HepG2 (cell line): ENCODE results near the gene SLIT3. TPM values are rescaled to one million over a fixed set of nuclear protein-coding genes. Genes with fewer than 3 reads are reported as not detected.

Experiments used
- ATAC-seq: fragments of 200-7000 bp; cut with Tn5 transposase; 3 replicates; pipeline ENCODE4 v1.9.1; 2020; ENCODE audit warnings: mild to moderate bottlenecking, moderate library complexity
- BruUV-seq: library from RNA; stranded (reverse); fragments of 400-500 nt; replicated peaks from 2 replicates; lab custom pipeline; 2021; lab: Mats Ljungman, UMichigan
- CTCF ChIA-PET: fragments of 300-600 bp; formaldehyde crosslinking; extraction: SDS; loops from one replicate; lab custom pipeline; 2021; ENCODE audit warnings: low total read pairs, inconsistent platforms, low intra/inter-chr PET ratio; lab: Yijun Ruan, JAX
- POLR2A ChIA-PET: fragments of 350-600 bp; sonication (Branson Sonifier 250); formaldehyde crosslinking; loops from one replicate; lab custom pipeline; 2020; ENCODE audit warnings: antibody characterized with exemption, inconsistent platforms; lab: Yijun Ruan, JAX
- DNase-seq: peaks from one replicate; pipeline ENCODE4 v3.0.0-alpha.2; 2015; ENCODE audit warnings: low spot score
- FAIRE-seq: peaks from 3 replicates; lab custom pipeline; 2011; peaks lifted over from hg19 to GRCh38; lab: Jason Lieb, UNC
- H2AFZ ChIP-seq: one replicate; pipeline ENCODE4 v1.6.1; 2011; ENCODE audit warnings: low read length, inconsistent platforms
- H3K27ac ChIP-seq: fragments of 300-600 bp; 3 replicates; pipeline ENCODE4 v1.8.0; 2011; ENCODE audit warnings: mixed run types, mild to moderate bottlenecking, mixed read lengths, low read length, inconsistent platforms; ENCODE audit not compliant: insufficient read depth; ENCODE audit errors: extremely low read length
- H3K27me3 ChIP-seq, 2 experiments: fragments of 200-600 bp in 1 of 2; 2 replicates in 1 of 2; 3 replicates in 1 of 2; pipeline versions ENCODE4 v1.6.0 to v1.8.0; 2011; ENCODE audit warnings: low read length in 2 of 2, mild to moderate bottlenecking in 2 of 2, moderate library complexity in 2 of 2, inconsistent platforms in 1 of 2; ENCODE audit not compliant: insufficient read depth in 2 of 2, control insufficient read depth in 1 of 2
- H3K36me3 ChIP-seq, 2 experiments: fragments of 200-600 bp in 1 of 2; replicated peaks in 1 of 2; 2 replicates in 1 of 2; 3 replicates in 1 of 2; pipeline versions ENCODE4 v1.5.1 to v1.8.0; 2011; ENCODE audit warnings: low read length in 2 of 2, inconsistent platforms in 1 of 2; ENCODE audit not compliant: insufficient read depth in 2 of 2, control insufficient read depth in 1 of 2
- H3K4me1 ChIP-seq: 2 replicates; pipeline ENCODE4 v1.5.1; 2012; ENCODE audit warnings: low read length, inconsistent platforms; ENCODE audit not compliant: insufficient read depth
- H3K4me2 ChIP-seq: 2 replicates; pipeline ENCODE4 v1.6.0; 2011; ENCODE audit warnings: low read depth, low read length, inconsistent platforms
- H3K4me3 ChIP-seq, 3 experiments: fragments of 200-600 bp in 1 of 3; sonication (generic), shearing (Covaris generic) in 1 of 3; replicated peaks in 1 of 3; 2 replicates each; pipeline ENCODE4 v1.5.1; 2011 to 2016; ENCODE audit warnings: low read length in 3 of 3, inconsistent platforms in 2 of 3, low read depth in 2 of 3, mild to moderate bottlenecking in 2 of 3, control low read depth in 1 of 3, mixed read lengths in 1 of 3; ENCODE audit not compliant: insufficient read depth in 1 of 3
- H3K79me2 ChIP-seq: one replicate; pipeline ENCODE4 v1.6.1; 2011; ENCODE audit warnings: low read length, inconsistent platforms; ENCODE audit not compliant: insufficient read depth
- H3K9ac ChIP-seq: 2 replicates; pipeline ENCODE4 v1.6.0; 2011; ENCODE audit warnings: mild to moderate bottlenecking, low read depth, low read length, inconsistent platforms; ENCODE audit not compliant: insufficient read depth
- H3K9me3 ChIP-seq: 2 replicates; pipeline ENCODE4 v1.5.1; 2012; ENCODE audit warnings: mild to moderate bottlenecking, low read length
- H4K20me1 ChIP-seq: 2 replicates; pipeline ENCODE4 v1.6.0; 2011; ENCODE audit warnings: inconsistent platforms, mild to moderate bottlenecking, low read length, moderate library complexity; ENCODE audit not compliant: insufficient read depth
- CBX5 ChIP-seq: sonication (generic); formaldehyde crosslinking; IDR thresholded peaks from 2 replicates; pipeline ENCODE4 v1.4.0; 2020; ENCODE audit warnings: missing genetic modification reagents, borderline replicate concordance
- ISL2 ChIP-seq: sonication (generic); formaldehyde crosslinking; IDR thresholded peaks from 2 replicates; pipeline ENCODE4 v1.5.0; 2020; ENCODE audit warnings: missing genetic modification reagents
- ZFP36L2 ChIP-seq: sonication (generic); formaldehyde crosslinking; IDR thresholded peaks from 2 replicates; pipeline ENCODE4 v1.4.0; 2020; ENCODE audit warnings: missing genetic modification reagents
- WGBS: methylation state at CpG from one replicate; pipeline ENCODE4 v1.1.6; 2017; ENCODE audit warnings: low lambda C conversion rate; 5-methylcytosine and 5-hydroxymethylcytosine counted together
- in situ Hi-C: cut with HindIII; loops from 2 replicates; pipeline ENCODE4 v1.10.0; 2017; ENCODE audit warnings: low pct_unique_long_range_greater_than_20kb; ENCODE audit not compliant: extremely low pct_ligation_motif_present
- intact Hi-C: fragments of 100-400 bp; cut with micrococcal nuclease; formaldehyde crosslinking; loops from one replicate; pipeline ENCODE4 v1.10.0; 2022; ENCODE audit not compliant: unreplicated experiment
- polyA plus RNA-seq, 8 experiments: library from polyadenylated mRNA; depleted of rRNA in 3 of 8; stranded (reverse) in 7 of 8; unstranded in 1 of 8; fragments of >200 nt; fragmentation: Illumina TruSeq in 4 of 8; extraction: Trizol in 4 of 8; gene quantifications; 2 replicates each; pipeline versions ENCODE4 v1.2.1 to v1.2.3, GENCODE V29; 2011 to 2016; ENCODE audit warnings: low read depth in 4 of 8, missing spikeins in 1 of 8, mixed read lengths in 1 of 8; ENCODE audit not compliant: insufficient read depth in 1 of 8
- total RNA-seq, 5 experiments: library from RNA; depleted of rRNA; stranded (reverse); fragments of >200 nt; fragmentation: Illumina TruSeq; extraction: Trizol; gene quantifications; 2 replicates each; pipeline ENCODE4 v1.2.3, GENCODE V29; 2016; ENCODE audit warnings: low read depth in 1 of 5
- TF ChIP-seq, protein P1 (sequence below): sonication (generic); formaldehyde crosslinking; IDR thresholded peaks from 2 replicates; pipeline ENCODE4 v1.8.1; 2023; ENCODE audit warnings: mild to moderate bottlenecking, inconsistent platforms, moderate library complexity, missing genetic modification reagents, borderline replicate concordance
- TF ChIP-seq, protein P2 (sequence below): sonication (generic); formaldehyde crosslinking; IDR thresholded peaks from 2 replicates; pipeline ENCODE4 v1.4.0; 2020; ENCODE audit warnings: missing genetic modification reagents

SLIT3 gene
- total and polyA plus RNA-seq, 2 of the 13 experiments (the other 11 are each of a cell fraction or from before 2014, with no cell fraction given): not detected

DNA sequence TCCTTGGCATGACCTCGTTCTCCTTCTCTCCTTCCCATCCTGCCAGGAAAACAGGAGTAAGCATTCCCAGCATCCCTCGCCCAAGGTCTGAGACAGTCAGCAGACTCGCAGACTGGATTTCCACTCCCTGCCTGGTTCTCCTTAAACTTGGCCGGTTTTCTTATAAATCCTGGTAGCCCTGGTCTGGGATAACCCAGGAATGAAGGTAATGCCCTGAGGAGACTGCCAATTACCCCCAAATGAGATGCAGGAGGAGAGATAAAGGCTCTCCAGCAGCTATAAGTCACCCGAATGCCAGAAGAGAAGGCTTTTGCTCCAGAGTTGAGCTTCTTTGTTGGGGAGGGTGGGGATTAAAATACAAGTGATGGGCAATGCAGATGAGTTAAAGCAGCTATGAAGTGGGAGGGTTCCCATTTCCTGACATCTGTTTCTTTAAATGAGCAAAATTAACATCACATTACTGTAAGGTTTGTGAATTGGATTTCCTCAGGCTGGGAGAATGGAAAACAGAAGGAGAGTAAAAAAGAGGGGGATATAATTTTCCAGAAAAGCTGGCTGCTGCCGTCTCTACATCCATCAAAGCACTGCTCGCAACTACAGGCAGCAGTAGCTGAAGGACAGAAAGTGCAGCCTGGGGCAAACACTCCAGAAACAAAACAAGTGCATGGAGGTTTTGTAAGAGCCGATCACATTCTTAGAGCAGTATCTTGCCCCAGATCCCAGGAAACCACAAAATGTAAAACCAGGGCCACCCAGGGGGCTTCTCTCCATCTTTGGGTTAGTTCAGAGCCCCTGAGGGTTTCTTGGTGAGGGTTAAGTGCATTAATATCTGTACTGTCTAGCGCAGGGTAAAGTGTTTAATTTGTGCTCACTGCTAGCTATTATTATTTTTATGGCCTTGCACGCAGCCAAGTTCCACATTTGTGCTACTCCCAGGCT is 544.2 kb downstream of the SLIT3 start:
- Histone ChIP-seq H3K9me3 (no peaks in the 10 kb centered on the region), H3K9ac (no peak overlapping the region), H3K4me2 (no peak overlapping the region), H3K27me3 (peaks cover 5 to 40% of the 10 kb centered on the region in 2 experiments; a peak in 4 of 5 replicates), H2AFZ (no peak overlapping the region), H4K20me1 (no peaks in the 10 kb centered on the region), H3K4me1 (no peaks in the 10 kb centered on the region), H3K36me3 (no peaks in the 10 kb centered on the region), H3K4me3 (no peak overlapping the region), H3K27ac (no peak overlapping the region), H3K79me2 (no peaks in the 10 kb centered on the region)
- intact Hi-C loops: no loop called here
- DNase-seq (no peak), FAIRE-seq (no peak), ATAC-seq (no peak)
- TF ChIP-seq, protein P1, sequence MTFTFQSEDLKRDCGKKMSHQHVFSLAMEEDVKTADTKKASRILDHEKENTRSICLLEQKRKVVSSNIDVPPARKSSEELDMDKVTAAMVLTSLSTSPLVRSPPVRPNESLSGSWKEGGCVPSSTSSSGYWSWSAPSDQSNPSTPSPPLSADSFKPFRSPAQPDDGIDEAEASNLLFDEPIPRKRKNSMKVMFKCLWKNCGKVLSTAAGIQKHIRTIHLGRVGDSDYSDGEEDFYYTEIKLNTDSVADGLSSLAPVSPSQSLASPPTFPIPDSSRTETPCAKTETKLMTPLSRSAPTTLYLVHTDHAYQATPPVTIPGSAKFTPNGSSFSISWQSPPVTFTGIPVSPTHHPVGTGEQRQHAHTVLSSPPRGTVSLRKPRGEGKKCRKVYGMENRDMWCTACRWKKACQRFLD (CRISPR knock-in tag): no peak
- TF ChIP-seq CBX5 (CRISPR knock-in tag) (no peak), ISL2 (CRISPR knock-in tag) (no peak), ZFP36L2 (no peak)
- TF ChIP-seq, protein P2, sequence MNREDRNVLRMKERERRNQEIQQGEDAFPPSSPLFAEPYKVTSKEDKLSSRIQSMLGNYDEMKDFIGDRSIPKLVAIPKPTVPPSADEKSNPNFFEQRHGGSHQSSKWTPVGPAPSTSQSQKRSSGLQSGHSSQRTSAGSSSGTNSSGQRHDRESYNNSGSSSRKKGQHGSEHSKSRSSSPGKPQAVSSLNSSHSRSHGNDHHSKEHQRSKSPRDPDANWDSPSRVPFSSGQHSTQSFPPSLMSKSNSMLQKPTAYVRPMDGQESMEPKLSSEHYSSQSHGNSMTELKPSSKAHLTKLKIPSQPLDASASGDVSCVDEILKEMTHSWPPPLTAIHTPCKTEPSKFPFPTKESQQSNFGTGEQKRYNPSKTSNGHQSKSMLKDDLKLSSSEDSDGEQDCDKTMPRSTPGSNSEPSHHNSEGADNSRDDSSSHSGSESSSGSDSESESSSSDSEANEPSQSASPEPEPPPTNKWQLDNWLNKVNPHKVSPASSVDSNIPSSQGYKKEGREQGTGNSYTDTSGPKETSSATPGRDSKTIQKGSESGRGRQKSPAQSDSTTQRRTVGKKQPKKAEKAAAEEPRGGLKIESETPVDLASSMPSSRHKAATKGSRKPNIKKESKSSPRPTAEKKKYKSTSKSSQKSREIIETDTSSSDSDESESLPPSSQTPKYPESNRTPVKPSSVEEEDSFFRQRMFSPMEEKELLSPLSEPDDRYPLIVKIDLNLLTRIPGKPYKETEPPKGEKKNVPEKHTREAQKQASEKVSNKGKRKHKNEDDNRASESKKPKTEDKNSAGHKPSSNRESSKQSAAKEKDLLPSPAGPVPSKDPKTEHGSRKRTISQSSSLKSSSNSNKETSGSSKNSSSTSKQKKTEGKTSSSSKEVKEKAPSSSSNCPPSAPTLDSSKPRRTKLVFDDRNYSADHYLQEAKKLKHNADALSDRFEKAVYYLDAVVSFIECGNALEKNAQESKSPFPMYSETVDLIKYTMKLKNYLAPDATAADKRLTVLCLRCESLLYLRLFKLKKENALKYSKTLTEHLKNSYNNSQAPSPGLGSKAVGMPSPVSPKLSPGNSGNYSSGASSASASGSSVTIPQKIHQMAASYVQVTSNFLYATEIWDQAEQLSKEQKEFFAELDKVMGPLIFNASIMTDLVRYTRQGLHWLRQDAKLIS (CRISPR knock-in tag): no peak
- 12% methylated on average over 9 of the region's 10 CpGs for WGBS
- POLR2A ChIA-PET: no interaction called here
- in situ Hi-C loops: no loop called here
- BruUV-seq: no TSS peak
- CTCF ChIA-PET: no interaction called here
